Right atrium auricular region (tissue), 2 donors: ENCODE results near the gene PDSS2. TPM values are rescaled to one million over a fixed set of nuclear protein-coding genes. Genes with fewer than 3 reads are reported as not detected.

Source experiments
- DNase-seq: peaks from one replicate; pipeline ENCODE4 v3.0.0-alpha.2; 2019; ENCODE audit warnings: low spot score
- H3K27ac ChIP-seq, 2 donors: fragments of 200-600 bp; sonication (generic); 1 replicate in 1 of 2; 2 replicates in 1 of 2; pipeline ENCODE4 v1.5.1; 2016 to 2019
- H3K27me3 ChIP-seq, 2 donors: fragments of 200-600 bp; sonication (generic); one replicate each; pipeline versions ENCODE4 v1.5.1 to v1.6.0; 2017 to 2019
- H3K36me3 ChIP-seq: fragments of 200-600 bp; sonication (generic); one replicate; pipeline ENCODE4 v1.5.1; 2016
- H3K4me1 ChIP-seq, 2 donors: fragments of 200-600 bp; sonication (generic); one replicate each; pipeline versions ENCODE4 v1.5.1 to v1.6.0; 2017 to 2019
- H3K4me3 ChIP-seq, 2 donors: fragments of 200-600 bp; sonication (generic); 1 replicate in 1 of 2; 2 replicates in 1 of 2; pipeline ENCODE4 v1.5.1; 2017 to 2019; ENCODE audit warnings: mild to moderate bottlenecking in 1 of 2, moderate library complexity in 1 of 2
- H3K9me3 ChIP-seq, 2 donors: fragments of 200-600 bp; sonication (generic); one replicate each; pipeline ENCODE4 v1.5.1; 2019
- total RNA-seq, 2 donors: library from RNA; depleted of rRNA; stranded (reverse); fragments of >200 nt; gene quantifications; one replicate each; pipeline ENCODE4 v1.1.0, GENCODE V29; 2016
- TF ChIP-seq, protein P1 (sequence below), 2 donors: fragments of 200-600 bp; sonication (generic); IDR thresholded peaks; one replicate each; pipeline ENCODE4 v1.5.1; 2019; ENCODE audit warnings: antibody characterized with exemption in 2 of 2

The PDSS2 gene
- total RNA-seq, 2 donors from 2014 or later = 8.8 to 18.2 TPM

DNA sequence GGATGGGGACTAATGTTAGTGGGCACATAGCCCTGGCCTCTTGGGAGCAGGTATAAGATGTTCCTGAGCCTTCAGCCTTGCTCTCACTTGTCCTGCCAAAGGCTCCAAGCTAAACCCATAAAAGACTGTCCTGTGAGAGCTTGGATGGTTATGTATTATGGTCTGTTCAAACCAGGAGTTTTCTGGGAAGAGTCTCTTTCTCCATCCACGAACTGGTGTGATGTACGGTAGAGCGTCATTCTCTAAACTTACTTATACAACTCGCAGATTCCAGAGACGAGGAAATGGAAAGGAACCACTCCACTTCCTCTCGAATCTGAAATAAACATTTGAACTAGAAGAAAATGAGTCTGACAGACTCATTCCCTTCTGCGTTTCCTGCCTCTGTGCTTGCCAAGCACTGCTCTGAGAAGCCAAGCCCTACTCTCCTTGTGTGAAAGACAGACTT is 35.9 kb upstream of the PDSS2 start:
- no peaks in the 10 kb centered on the region for H3K9me3 ChIP-seq
- peak overlapping the region; percentile 91 for H3K27ac ChIP-seq
- H3K4me1 ChIP-seq = peaks cover 0 to 76% of the 10 kb centered on the region in 2 donors
- H3K27me3 ChIP-seq = no peaks in the 10 kb centered on the region
- DNase-seq = no peak
- TF ChIP-seq, protein P1, sequence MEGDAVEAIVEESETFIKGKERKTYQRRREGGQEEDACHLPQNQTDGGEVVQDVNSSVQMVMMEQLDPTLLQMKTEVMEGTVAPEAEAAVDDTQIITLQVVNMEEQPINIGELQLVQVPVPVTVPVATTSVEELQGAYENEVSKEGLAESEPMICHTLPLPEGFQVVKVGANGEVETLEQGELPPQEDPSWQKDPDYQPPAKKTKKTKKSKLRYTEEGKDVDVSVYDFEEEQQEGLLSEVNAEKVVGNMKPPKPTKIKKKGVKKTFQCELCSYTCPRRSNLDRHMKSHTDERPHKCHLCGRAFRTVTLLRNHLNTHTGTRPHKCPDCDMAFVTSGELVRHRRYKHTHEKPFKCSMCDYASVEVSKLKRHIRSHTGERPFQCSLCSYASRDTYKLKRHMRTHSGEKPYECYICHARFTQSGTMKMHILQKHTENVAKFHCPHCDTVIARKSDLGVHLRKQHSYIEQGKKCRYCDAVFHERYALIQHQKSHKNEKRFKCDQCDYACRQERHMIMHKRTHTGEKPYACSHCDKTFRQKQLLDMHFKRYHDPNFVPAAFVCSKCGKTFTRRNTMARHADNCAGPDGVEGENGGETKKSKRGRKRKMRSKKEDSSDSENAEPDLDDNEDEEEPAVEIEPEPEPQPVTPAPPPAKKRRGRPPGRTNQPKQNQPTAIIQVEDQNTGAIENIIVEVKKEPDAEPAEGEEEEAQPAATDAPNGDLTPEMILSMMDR (IDR thresholded peaks at IDR 0.05) = no peak
- no peaks in the 10 kb centered on the region for H3K36me3 ChIP-seq
- H3K4me3 ChIP-seq = peak overlapping the region in 1 of 2 donors; percentile 7

DNA sequence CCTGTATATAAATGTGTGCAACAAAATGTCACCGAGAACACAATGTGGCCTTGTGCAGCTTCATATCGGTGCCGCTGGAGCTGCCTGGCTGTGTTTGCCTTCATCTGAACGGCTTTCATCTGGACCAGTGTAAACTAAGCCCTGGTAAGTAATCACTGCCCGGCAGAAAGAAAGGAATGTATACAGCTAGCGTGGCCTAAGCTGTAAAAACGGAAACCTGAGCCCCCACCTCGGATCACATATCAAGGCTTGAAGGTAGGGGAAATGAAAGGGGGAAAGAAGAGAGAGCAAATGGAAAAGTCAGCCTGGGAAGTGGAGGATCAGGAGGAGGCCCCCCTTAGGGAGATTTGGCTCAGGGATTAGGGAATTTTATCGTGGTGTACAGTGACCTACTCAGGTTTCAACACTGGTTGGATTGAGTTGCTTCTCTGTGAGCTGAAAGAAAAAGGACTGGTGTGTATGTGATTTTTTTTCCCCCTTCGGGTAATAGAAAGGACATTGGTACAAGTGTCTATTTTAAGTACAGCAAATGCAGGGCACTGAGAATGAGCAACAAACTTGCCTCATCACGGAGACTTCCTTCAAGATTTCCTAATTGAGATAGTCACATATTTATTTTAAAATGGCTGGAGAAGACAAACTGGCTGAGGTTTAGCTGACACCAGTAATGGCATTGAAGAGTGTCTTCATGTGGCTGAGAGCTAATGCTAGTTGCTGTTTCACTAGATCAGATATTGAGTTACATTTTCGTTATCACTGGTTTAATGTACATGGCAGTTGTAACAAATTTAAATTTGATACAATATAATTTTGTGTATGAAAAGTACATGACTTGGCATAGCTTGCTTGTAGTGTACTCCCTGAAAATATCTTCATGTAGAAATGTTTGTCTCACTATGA is 34.0 kb upstream of the PDSS2 start:
- Histone ChIP-seq H3K27ac (peak overlapping the region; percentile 91), H3K27me3 (no peaks in the 10 kb centered on the region), H3K4me3 (peak overlapping the region; percentile 80 to 81), H3K9me3 (no peaks in the 10 kb centered on the region), H3K4me1 (peaks cover 0 to 68% of the 10 kb centered on the region in 2 donors), H3K36me3 (no peaks in the 10 kb centered on the region)
- TF ChIP-seq, protein P1 (IDR thresholded peaks at IDR 0.05) = no peak
- no peak for DNase-seq

DNA sequence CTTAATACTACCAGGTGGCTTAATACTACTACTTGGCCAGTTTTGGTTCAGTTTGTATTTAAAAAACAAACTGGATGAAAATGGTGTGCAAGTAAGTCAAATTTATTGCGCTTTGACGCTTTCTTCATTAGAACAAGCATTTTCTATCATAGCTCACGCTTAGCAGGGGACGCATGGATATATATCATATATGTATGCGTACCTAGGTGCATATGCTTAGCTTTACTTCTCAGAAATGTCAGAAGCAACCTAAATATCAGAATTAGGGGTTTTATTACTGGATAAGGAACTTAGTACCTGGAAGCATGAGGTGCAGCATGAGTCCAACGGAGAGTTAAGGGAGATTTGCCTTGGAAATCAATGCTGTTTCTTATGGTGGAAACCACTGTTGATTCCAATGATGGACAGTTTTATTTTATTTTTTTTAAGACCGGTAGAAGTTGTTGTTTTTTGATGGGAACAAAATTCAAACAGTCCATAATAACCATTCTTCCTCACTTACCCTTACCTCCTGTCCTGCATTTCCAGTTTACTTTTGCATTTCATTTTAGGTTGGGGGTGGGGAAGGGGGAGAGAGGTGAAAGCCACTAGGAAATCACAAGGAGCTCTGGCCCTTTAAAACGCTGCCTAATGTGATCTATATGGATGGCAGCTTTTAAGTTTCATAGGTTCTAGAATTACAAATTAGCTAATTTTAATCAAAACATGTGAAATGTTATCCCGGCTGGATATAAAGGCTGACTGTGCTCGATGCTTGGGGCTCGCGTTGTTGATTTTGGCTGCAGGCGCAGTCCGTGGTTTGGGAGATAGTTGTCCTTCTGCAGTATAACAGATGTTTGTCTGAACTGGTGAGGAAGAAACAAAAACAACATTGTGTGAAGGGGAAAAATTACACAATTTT is 32.6 kb upstream of the PDSS2 start:
- Histone ChIP-seq H3K27me3 (no peaks in the 10 kb centered on the region), H3K4me3 (peak overlapping the region; percentile 80 to 81), H3K27ac (peak overlapping the region; percentile 91), H3K36me3 (no peaks in the 10 kb centered on the region), H3K9me3 (no peaks in the 10 kb centered on the region), H3K4me1 (peaks cover 0 to 66% of the 10 kb centered on the region in 2 donors)
- peak; percentile 67 for DNase-seq
- TF ChIP-seq, protein P1 (IDR thresholded peaks at IDR 0.05) = no peak

DNA sequence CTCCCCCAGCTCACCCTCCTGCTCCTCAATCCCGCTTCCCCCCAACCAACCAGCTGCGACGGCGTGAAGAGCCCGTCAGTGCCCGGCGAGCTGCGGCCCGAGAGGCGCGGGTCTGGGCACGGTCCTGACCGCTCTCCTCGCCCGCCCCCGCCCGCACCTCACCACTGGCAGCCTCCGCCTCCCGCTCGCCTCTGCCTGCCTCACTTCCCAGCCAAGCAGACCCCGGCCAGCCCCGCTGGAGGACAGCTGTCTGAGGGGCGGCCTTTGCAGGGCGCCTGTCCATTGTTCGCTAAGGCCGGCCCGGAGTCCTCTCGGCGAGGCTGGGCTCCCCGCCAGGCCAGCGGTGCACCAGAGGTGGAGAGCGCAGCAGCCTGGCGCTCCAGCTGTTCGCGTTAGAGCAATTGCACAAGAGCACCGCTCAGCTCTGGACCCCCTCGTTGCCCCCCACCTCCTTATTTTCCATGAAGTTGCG is 31.8 kb upstream of the PDSS2 start:
- peak; percentile 78 for DNase-seq
- TF ChIP-seq, protein P1 (IDR thresholded peaks at IDR 0.05) = no peak
- Histone ChIP-seq H3K4me3 (peak overlapping the region; percentile 80 to 81), H3K9me3 (no peaks in the 10 kb centered on the region), H3K4me1 (peaks cover 0 to 58% of the 10 kb centered on the region in 2 donors), H3K27me3 (no peaks in the 10 kb centered on the region), H3K36me3 (no peaks in the 10 kb centered on the region), H3K27ac (peak overlapping the region; percentile 91)

DNA sequence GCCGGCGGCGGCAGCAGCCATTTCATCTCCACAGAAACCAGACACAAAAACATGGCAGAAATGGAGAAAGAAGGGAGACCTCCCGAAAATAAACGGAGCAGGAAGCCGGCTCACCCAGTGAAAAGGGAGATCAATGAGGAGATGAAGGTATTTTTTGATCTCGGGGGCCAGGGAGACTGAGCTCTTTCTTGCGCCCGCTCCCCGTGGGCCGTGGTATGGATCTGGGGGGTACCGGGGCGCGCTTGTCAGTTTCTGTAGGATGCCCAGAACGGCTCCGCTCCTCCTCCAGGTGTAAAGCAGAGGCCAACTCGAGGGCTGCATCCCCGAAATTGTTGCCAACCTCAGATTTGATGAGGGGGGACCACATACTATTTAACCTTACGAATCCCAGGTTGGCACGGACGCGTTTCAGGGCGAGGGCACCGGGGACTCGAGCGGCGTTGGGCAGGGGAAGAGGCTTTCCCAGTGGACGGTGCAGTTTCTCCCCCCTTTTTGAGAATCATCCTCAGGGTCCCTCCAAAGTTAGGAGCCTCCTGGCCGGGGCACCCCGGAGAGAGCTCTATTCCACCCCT is 31.3 kb upstream of the PDSS2 start:
- H3K4me3 ChIP-seq = peak overlapping the region; percentile 80 to 81
- no peak for DNase-seq
- peak overlapping the region; percentile 91 for H3K27ac ChIP-seq
- TF ChIP-seq, protein P1 (IDR thresholded peaks at IDR 0.05) = peak in 1 of 2 donors; percentile 15
- H3K36me3 ChIP-seq = no peaks in the 10 kb centered on the region
- no peaks in the 10 kb centered on the region for H3K9me3 ChIP-seq
- peaks cover 0 to 52% of the 10 kb centered on the region in 2 donors for H3K4me1 ChIP-seq
- H3K27me3 ChIP-seq = no peaks in the 10 kb centered on the region
